GM12873 (cell line): Measurements from ENCODE around the gene CACNA1H.

Source experiments
- CTCF ChIP-seq: IDR thresholded peaks from 2 replicates; pipeline ENCODE4 v1.5.1; 2012; ENCODE audit warnings: low read depth, mild to moderate bottlenecking, moderate library complexity, low read length, control low read depth; ENCODE audit not compliant: insufficient read depth; ENCODE audit errors: missing control alignments

The CACNA1H gene

GRCh38 chr16:1143761-1144450 is 9.0 kb upstream of the CACNA1H start:
- TF ChIP-seq CTCF, result no peak

- no peak for TF ChIP-seq CTCF
Measured at GRCh38 chr16:1144476-1145382, 8.2 kb upstream of the CACNA1H start.

DNA sequence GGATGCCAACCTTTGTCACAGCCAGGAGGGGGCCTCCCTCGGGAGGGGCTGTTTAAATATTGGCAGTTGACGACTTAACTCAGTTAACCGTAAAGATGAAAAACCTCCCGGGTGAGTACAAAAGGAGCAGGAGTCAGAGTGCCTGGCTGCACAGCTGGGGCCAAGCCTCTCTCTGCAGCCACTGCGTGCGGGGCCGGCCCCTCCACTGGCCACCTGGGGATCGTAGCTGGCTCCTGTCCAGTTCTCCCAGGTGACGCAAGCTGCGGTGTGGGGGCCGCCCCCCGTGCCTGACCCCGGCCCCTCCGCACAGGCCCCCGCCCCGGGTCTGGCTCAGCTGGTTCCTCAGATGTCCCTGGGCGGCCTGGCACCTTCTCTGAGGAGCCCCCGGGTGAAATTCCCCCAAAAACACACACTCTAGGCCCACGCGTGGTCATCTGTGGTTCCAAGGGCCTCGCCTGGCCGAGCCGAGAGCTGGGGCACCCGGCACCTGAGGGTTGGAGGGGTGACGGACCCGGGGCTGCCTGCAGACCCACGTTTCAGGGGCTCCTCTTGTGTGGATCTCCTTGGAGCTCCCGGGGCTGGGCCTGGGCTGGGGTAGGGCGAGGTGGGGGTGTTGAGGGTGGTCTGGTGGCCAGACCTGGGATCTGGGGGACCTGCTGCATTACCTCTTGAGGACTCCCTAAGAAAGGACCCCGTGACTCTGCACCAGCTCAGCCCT is 7.4 kb upstream of the CACNA1H start:
- no peak for TF ChIP-seq CTCF

DNA sequence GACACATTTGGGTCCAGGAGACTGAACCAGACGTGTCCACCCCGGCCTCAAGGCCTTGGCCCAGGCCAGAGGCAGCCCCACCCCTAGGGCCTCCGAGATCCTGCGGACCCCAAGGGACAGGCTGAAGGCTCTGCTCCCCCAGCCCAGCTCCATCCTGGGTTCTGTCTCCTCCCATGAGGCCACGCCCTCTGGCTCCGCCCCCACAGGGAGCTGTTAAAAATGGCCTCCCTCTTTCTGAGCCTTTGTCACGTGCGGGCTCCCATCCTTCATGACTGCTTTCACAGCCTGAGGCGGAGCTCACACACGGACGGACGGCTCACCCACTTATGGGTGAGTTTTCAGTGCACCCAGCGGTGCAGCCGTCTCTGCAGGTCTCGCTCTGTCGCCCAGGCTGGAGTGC is 6.5 kb upstream of the CACNA1H start:
- no peak for TF ChIP-seq CTCF

GRCh38 chr16:1147027-1147426 is 5.9 kb upstream of the CACNA1H start:
- TF ChIP-seq CTCF, result no peak

GRCh38 chr16:1149101-1149636 is 3.7 kb upstream of the CACNA1H start:
- no peak for TF ChIP-seq CTCF
